Spleen (tissue), 7 donors: Measurements from ENCODE around the gene CD81.

ENCODE experiments used
- CTCF ChIP-seq, 11 experiments: fragments of 200-600 bp in 7 of 11; fragments of 450-650 bp in 4 of 11; sonication (generic) in 4 of 11; IDR thresholded peaks in 8 of 11; conservative IDR thresholded peaks in 3 of 11; 1 replicate in 7 of 11; 2 replicates in 4 of 11; pipeline versions ENCODE4 v1.4.0 to v1.8.0; 2016 to 2021; ENCODE audit warnings: antibody characterized with exemption in 11 of 11, inconsistent platforms in 4 of 11, mild to moderate bottlenecking in 1 of 11
- POLR2A ChIP-seq, 3 donors: fragments of 450-650 bp; IDR thresholded peaks; one replicate each; pipeline ENCODE4 v1.5.1; 2017; ENCODE audit warnings: antibody characterized with exemption in 3 of 3, mild to moderate bottlenecking in 1 of 3
- POLR2AphosphoS5 ChIP-seq, 3 donors: sonication (generic); formaldehyde crosslinking; IDR thresholded peaks; one replicate each; pipeline ENCODE4 v1.5.1; 2017; ENCODE audit warnings: antibody characterized with exemption in 3 of 3
- donor health status: DM: no; HTN: no; CAD: no; lungs with moderate emphysema.
- donor health status: DM: no; HTN: no; CAD: no.
- donor health status: DM: no; HTN: no; CAD: no.

- TF ChIP-seq CTCF (IDR thresholded peaks at IDR 0.05 in 8 of 11, conservative IDR thresholded peaks at IDR 0.05 in 3 of 11) (no peak), POLR2A (IDR thresholded peaks at IDR 0.05) (no peak), POLR2AphosphoS5 (IDR thresholded peaks at IDR 0.05) (no peak)
Observed at GRCh38 chr11:2369320-2369719, 7.8 kb upstream of the CD81 start.
